GM18502 (cell line): ENCODE data around the gene CD81.

Source experiments
- ATAC-seq: cut with Tn5 transposase; IDR thresholded peaks from one replicate; pipeline ENCODE4 v1.9.1; 2021; ENCODE audit warnings: mild to moderate bottlenecking; ENCODE audit not compliant: unreplicated experiment, poor library complexity

Gene CD81

DNA sequence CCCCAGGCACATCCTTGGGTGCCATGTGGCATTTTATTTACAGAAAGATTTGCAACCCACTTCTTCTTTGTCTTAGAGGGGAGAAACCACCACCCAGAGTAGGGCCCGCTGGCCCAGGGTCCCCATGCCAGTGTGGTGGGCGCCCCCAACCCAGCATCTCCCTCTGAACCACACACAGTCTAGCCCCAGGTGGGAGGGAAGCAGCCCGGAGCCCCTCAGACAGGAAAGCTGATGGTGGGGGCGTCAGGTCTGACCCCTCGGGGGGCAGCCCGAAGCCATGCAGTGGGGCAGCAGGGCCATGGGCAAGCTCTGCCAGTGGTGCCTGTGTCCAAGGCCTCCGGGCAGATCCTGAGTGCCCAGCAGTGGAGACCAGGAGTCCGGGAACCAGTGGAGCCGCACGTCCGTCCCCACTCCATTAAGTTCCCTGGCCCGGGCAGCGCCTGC, 55.5 kb downstream of the CD81 start:
- no peak for ATAC-seq

DNA sequence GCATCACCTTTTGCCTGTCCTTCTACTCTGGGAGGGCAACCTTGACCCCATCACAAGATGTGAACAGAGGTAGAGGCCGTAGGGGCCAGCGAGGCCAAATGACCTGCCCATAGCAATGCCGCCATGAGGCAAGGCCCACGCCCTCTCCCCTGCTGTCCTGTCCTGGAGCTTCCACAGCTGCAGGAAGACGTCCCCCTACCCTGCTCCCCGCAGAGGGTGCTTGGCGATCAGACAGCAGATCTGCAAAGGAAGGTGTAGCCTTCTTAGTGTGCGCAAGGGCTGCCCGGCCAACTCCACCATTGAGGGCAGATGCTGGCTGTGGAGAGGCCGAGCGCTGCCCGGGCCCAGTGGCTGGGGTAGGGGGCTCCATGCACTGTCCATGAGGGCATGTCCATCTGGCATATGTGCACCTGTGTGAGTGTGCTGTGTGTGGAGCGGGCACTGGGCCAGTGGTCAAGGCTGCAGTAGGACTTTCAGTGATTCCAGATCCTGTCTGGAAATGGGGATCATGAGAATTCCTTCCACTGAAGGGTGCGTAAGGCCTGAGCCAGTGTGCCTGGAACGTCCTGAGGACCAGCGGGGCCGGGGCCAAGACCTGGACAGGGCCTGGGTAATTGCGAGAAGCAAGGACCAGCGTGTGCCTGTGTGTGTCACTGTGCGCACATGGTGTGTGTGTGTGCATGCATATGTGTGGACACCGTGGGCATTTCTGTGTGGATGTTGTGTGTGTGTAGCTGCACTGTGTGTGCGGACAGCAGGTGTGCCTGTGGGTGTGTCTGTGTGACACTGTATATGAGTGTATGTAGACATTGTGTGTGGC, 56.2 kb downstream of the CD81 start:
- ATAC-seq: no peak

DNA sequence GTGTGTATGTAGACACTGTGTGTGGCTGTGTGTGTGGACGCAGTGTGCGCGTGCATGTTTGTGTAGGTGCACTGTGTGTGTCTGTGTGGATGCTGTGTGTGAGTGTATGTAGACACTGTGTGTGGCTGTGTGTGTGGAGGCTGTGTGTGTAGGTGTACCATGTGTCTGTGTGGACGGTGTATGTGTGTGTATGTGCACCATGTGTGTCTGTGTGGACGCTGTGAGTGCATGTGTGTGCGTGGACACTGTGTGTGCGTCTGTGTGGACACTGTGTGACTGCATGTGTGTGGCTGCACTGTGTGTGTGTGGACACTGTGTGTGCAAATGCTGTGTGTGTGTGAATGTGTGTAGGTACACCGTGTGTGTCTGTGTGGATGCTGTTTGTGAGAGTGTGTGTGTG, 56.9 kb downstream of the CD81 start:
- no peak for ATAC-seq

DNA sequence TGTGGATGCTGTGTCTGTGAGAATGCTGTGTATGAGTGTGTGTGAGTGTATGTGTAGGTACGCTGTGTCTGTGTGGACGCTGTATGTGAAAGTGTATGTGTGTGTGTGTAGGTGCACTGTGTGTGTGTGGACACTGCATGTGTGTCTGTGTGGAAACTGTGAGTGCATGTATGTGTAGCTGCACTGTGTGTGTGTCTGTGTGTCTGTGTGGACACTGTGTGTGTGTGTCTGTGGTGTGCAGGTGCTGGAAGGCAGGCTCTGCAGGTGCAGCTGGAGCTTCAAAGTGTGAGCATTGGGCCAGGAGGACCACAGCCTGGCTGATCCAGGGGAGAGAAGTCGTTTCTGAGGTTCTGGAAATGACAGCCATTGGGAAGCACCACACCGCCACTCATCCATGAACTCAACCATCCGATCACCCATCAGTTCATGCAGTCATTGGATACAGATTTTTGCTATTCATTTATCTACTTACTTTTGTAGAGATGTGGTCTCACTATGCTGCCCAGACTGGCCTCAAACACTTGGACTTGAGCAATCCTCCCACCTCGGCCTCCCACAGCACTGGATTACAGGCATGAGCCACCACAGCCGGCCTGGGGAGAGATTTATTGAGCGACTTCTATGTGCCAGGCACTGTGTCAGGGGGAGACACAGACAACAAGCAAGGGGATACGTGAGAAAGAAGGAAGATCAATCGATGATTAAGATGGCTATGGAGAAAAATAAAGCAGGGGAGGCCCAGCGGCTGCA, 57.6 kb downstream of the CD81 start:
- no peak for ATAC-seq

DNA sequence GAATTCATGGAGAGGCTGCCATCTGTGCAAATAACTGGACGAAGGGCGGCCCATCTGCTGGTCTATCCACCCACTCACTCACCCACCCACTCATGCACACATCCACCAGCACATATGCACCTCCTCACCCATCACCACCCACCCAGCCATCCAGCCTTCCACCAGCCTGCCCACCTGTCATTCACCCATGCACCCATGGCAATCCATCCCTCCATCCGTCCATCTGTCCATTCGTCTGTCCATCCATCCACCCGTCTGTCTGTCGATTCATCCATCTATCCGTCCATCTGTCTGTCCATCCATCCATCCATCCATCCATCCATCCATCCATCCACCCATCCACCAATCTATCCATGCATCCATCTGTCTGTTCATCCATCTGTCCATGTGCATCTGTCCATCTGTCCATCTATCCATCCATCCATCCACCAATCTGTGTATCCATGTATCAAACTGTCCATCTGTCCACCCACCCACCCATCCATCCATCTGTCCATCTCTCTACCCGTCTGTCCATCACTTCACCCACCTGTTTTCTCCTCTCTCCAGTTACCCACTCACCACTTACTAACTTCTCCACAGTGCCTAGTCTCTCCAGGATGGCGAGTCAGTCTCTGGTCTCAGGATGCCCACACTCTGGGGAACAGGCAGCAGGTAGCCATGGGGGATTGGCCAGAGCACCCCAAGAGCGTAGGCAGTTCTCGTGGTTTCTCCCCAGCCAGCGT, 58.3 kb downstream of the CD81 start:
- ATAC-seq: no peak

DNA sequence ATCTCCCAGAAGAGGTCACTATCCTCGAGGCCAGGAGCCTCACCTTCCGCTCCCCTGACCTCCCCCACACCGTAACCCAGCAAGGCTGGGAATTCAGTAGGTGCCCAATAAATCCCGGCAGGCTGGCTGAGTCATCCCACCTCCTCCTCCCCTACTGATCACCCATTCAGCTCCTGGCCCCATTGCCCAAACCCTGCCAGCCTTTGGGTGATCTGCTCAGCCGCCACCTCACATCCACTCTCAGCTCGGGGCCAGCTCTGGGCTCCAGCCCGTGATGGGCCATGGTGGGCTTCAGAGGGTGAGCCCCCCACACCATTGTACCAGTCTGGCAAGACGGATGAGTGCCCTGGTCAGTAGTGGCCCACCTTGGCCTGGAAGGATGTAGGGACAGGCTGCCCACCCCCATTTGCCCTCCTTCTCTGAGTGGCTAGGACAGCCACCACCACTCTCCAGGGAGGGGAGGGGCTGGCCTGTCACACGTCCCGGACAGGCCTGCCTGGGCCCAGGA, 59.0 kb downstream of the CD81 start:
- no peak for ATAC-seq

DNA sequence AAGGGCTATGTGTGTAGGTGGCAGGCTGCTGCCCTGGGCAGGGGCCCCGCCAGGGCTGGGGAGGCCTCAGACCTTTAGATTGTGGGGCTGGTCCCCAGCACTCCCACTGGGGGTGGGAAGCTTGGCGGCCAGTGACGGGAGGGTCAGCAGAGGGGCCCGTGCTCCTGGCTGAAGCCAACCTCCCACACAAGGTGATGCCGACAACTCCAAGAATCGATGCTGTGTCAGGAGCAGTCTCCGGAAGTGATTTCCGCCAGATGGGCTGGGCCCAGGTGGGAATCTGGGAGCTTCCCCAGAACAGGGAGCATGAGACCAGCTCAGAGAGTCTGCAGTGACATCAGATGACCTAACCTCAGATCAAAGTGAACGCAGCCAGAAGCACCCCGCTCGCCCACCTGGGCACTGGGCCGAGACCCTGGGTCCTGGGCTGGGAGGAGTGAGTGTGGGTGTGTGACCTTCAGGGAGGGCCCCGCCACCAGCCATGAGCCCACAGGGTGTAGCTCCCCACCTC, 59.5 kb downstream of the CD81 start:
- no peak for ATAC-seq

DNA sequence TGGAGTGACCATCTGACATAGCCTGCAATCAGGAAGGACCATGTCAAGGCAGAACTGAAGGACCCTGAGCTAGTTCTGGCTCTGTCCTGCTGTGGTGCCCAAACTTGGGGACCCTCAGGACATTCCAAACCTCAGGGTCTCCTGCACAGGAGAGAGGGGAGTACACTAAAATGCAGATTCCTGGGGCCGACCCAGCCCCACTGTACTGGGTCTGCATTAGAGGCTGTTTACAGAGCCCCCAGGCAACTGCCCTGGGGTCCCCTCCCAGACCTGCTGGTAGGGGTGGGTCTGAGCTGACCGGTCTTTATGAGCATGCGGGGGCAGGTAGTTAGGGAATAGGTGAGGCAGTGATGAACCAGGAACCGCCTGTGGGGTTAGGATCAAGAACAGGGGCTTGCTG, 60.4 kb downstream of the CD81 start:
- no peak for ATAC-seq

DNA sequence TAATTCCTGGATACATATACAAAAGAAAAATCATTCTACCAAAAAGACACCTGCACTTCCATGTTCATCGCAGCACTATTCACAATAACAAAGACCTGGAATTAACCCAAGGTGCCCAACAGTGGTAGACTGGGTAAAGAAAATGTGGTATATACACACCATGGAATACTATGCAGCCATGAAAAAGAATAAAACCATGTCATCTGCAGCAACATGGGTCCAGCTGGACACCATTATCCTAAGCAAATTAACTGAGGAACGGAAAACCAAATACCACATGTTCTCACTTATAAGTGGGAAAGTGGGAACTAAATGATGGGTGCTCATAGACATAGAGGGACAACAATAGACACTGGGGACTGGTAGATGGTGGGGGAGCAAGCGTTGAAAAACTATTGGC, 62.7 kb downstream of the CD81 start:
- no peak for ATAC-seq

DNA sequence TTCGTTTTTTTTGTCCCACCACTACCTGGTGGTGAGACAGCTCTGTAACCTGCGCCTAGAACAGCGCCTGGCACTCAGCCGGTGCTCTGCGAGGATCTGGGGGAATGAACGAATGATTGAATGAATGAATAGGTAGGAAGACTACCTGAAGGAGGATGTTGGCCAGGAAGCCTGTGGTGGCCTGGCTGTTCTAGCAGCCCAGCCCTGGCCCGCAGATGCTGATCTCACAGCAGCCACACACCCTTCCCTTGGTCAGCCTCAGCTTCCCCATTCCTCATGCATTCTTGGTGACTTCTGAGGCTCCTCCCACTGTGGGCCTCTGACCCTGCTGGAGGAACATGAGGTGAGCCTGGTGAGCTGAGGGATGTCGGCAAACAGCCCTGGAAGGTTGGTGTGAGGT, 63.5 kb downstream of the CD81 start:
- no peak for ATAC-seq

DNA sequence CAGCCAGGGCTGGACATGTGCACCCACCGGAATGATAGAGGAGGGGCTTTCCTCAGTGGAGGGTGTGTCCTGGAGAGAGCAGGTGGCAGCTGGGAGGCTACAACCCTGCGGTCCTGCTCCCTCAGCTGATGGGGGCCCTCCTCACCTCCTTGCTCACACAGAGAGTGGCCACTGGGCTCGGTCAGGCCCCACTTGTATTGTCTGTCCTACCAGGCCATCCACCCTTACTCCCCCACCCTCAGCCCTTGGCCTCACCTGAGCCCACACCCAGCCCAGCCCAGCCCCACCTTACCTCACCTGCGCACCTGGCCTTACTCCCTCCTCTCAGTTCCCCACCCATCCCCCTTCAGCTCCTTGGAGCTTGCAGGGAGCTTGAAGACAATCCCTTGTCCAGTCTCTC, 64.1 kb downstream of the CD81 start:
- ATAC-seq: no peak

DNA sequence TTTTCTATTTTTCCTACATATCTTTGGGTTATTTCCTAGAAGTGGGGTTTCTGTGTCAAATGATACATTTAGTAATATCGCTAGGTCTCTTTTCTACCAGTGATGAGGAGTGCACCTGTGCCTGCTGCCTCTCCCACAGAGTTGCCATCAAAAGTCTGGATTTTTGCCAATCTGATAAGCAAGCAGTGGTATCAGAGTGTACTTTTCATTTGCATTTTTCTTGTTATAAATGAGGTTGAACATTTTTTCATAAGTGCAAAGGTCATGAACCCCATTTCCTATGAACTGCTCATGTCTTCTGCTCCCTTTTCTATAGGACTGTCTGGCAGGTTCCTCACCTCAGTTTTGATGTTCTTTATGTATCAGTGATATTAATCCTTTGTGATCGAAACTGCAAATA, 65.5 kb downstream of the CD81 start:
- no peak for ATAC-seq

DNA sequence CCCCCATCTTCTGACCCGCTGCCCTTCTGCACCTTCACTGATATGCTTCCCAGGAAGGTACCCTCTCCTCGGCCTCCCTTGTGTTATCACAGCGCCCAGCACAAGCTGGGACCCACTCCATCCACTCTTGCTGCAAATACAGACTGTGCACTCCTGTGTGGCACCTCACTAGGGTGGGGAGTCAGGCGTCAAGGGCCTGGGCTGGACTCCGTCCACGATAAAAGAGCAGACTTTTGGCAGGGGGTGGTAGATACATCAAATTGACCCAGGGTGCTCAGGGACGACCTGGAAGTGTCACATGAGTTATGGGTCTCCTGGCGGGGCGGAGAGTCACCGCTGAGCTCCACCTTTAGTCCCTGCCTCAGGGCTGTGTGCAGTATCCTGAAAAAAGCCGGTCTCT, 66.3 kb downstream of the CD81 start:
- no peak for ATAC-seq

DNA sequence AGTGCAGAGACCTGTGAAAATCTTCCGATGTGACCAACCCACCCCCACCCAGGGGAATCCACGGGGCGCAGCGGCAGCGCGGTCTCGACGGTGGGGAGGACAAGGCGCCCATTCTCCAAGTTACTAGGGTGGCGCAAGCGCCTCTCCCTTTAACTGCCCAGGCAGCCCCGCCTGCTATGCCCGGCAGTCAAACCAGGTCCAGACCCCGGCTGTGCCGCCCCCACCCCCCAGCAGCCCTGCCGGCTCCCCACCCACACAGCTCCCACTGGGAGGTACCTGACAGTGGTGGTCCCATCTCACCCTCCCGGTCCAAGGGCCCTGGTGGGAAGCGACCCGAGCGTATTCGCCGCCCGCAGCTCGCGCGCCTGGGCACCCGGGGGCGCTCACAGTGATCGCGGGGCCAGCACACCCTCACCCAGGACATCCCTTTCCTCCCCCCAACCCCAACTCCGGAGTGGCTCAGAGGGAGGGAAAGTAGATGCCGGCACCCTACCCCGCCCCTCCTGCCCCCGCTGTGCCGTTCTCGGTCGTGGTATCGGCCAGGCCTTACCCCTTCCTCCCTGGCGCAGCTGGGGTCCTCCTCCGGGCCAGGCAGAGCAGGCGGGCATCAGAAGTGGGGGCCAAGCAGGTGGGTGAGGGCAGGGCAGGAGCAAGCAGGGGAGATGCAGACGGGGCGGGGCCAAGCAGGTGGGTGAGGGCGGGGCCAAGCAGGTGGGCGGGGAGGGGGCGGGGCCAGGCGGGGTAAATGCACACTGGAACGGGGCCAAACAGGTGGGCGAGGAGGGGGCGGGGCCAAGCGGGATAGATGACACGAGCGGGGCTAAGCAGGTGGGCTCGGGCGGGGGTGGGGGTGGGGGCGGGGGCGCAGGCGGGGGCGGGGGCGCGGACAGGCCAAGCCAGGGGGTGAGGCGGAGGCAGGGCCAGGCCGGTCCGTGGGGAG, 67.0 kb downstream of the CD81 start, which contains the start of gene TRPM5:
TRPM5 (minus strand) TSS at position 634 of the 940 bp plus-strand sequence. CDS start 21,478 bp downstream, outside the sequence.
- ATAC-seq: no peak

DNA sequence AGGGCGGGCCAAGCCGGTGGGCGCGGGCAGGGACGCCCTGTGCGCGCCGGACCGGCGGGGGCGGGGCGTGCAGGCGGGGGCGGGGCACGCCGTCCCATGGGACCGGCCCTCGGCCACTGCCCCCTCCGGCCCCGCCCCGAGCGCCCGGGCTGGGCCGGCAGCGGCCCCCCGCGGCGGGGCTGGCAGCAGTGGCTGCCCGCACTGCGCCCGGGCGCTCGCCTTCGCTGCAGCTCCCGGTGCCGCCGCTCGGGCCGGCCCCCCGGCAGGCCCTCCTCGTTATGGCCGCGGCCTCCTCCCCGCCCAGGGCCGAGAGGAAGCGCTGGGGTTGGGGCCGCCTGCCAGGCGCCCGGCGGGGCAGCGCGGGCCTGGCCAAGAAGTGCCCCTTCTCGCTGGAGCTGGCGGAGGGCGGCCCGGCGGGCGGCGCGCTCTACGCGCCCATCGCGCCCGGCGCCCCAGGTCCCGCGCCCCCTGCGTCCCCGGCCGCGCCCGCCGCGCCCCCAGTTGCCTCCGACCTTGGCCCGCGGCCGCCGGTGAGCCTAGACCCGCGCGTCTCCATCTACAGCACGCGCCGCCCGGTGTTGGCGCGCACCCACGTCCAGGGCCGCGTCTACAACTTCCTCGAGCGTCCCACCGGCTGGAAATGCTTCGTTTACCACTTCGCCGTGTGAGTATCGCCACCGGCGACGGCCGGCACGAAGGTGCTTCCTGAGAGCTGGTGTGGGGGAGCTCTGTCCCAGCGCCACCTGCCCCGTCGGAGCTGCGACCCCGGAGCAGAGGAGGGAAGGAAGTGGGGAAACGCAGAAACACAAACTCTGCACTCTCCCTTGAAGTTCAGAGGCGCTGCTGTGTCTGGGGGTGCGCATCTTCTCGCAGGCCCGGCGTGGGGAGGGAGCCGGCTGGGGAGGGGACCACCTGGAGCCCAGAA, 68.0 kb downstream of the CD81 start, which contains the start of gene KCNQ1:
KCNQ1 (plus strand) TSS at position 188 of the 925 bp plus-strand sequence; CDS start at position 279, 91 bp downstream.
- ATAC-seq: no peak

DNA sequence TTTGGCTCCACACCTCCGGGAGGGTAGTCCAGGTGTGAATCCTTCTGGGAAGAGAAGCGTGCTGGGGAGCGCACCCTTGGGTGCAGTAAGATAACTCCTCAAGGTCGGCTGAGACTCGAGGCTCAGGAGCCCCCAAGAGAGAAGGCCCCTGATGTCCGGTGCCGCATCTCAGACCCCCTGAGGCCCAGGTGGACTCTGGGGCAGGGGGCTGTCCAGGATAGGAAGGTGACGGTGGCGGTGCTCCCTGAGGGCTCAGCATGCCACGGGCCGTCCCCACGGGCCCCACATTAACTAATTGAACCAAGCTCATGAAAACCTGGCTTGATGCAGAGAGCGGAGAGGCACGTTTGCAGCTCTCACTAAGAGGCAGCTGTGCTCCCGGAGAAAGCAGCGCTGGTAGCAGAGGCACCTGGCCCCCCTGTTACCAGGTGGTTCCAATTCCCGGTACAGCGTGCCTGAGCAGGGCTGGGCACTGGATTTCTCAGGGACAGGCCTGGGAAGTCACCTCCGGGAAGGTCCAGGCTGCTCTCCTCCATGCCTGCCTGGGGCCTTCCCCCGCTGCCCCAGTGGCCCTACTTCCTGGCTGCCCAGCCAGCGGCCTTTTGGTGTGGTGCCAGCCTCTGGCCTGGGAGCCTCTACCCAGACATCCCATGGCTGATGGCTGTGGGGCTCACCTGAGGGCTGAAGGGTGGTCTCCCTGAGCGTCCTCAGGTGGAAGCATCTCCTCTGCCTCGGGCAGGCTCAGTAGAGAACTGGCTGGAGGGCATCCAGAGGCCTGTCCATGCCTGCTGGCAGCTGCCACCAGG, 68.8 kb downstream of the CD81 start:
- ATAC-seq: no peak

DNA sequence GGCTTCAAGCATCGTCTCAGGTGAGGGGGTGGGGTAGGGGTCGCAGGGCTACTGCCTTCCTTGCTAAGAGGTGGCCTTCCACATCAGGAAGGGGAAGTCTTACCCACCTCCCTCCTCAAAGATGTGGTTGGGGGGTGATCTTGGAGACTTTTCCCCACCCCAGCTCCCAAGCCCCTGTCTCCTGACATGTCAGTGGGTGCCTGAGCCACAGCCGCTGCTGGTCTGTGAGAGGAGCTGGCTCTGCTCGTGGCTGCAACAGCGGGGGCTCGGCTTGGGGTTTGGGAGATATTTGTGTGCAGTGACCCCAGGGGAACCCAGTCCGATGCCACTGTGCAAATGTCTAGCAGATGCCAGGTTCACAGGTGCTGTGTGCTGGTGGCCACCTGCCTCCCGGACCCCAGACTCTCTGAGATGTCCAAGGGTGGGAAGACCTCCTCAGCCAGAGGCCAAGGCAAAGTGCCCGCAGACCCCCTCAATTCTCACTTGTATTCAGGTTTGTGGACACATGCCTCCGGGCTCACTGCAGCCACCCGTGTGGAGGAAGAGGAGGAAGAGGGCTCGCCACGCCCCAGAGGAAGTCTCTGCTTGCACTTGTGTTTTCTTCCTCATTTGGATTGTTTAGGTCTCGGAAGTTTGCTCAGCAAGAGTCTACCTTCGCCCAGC, 69.6 kb downstream of the CD81 start:
- no peak for ATAC-seq
